ENCODE results near the gene SHANK3. TPM values are rescaled to one million over a fixed set of nuclear protein-coding genes. Genes with fewer than 3 reads are reported as not detected.

The SHANK3 gene
- total and polyA plus RNA-seq, 2 donors (not counting 1 experiment from before 2014, with no cell fraction given), result not detected

- Histone ChIP-seq H3K9me3 (ENCODE audit: control extremely low read depth in 1 of 3, control insufficient read depth in 2 of 3, insufficient read depth in 1 of 3, low read length in 2 of 3) (peaks cover 0 to 4% (median 0%) of the 10 kb centered on the region in 3 donors), H3K36me3 (replicated peaks in 1 of 2; ENCODE audit: control extremely low read depth in 1 of 2, control insufficient read depth in 1 of 2, extremely low read depth in 1 of 2, insufficient read depth in 2 of 2, low read length in 1 of 2) (no peaks in the 10 kb centered on the region), H3K4me2 (replicated peaks; ENCODE audit: low read depth, low read length, poor library complexity, severe bottlenecking) (no peak overlapping the region), H2AFZ (ENCODE audit: insufficient read depth, low read depth, low read length, poor library complexity, severe bottlenecking) (no peak overlapping the region), H4K20me1 (ENCODE audit: control insufficient read depth, insufficient read depth, low read length, poor library complexity, severe bottlenecking) (no peaks in the 10 kb centered on the region), H3K4me3 (ENCODE audit: control extremely low read depth in 1 of 5, extremely low read depth in 1 of 5, insufficient read depth in 1 of 5, low read depth in 2 of 5, low read length in 4 of 5) (no peak overlapping the region), H3K79me2 (ENCODE audit: control insufficient read depth, insufficient read depth, low read length) (no peaks in the 10 kb centered on the region), H3K27me3 (replicated peaks in 1 of 4; ENCODE audit: control extremely low read depth in 1 of 4, control insufficient read depth in 3 of 4, insufficient read depth in 4 of 4, low read length in 3 of 4) (no peaks in the 10 kb centered on the region), H3K4me1 (ENCODE audit: control insufficient read depth in 2 of 2, insufficient read depth in 2 of 2, low read length in 2 of 2) (peaks cover 8 to 12% of the 10 kb centered on the region in 2 donors), H3K27ac (ENCODE audit: low read length in 2 of 2) (no peak overlapping the region), H3K9ac (ENCODE audit: low read length) (no peak overlapping the region)
- WGBS (ENCODE audit: insufficient coverage), result 99% methylated on average over 27 of the region's 40 CpGs
- intact Hi-C loops (cut with micrococcal nuclease), result no loop called here
- Mint-ChIP-seq H3K4me3 (no peak overlapping the region), H3K27ac (no peak overlapping the region), H3K9me3 (ENCODE audit: insufficient read depth) (no peaks in the 10 kb centered on the region), H3K4me1 (peaks cover 7% of the 10 kb centered on the region), H3K27me3 (peaks cover 10% of the 10 kb centered on the region)
- no peak for DNase-seq
- TF ChIP-seq EZH2 (IDR thresholded peaks at IDR 0.05; ENCODE audit: borderline replicate concordance, insufficient read depth, low read depth, low read length, poor library complexity, severe bottlenecking) (no peak), CTCF (IDR thresholded peaks at IDR 0.05) (no peak)
- ATAC-seq (ENCODE audit: low read depth), result no peak
- ChIA-PET POLR2A (no interaction called here), CTCF (no interaction called here)
These were observed 47.2 kb downstream of the SHANK3 start for GRCh38 chr22:50719814-50720300.

- H3K27ac Mint-ChIP-seq, result no peak overlapping the region
- Histone ChIP-seq H3K79me2 (ENCODE audit: control insufficient read depth, insufficient read depth, low read length) (no peaks in the 10 kb centered on the region), H3K4me1 (ENCODE audit: control insufficient read depth in 2 of 2, insufficient read depth in 2 of 2, low read length in 2 of 2) (peaks cover 8 to 12% of the 10 kb centered on the region in 2 donors), H2AFZ (ENCODE audit: insufficient read depth, low read depth, low read length, poor library complexity, severe bottlenecking) (no peak overlapping the region), H3K4me3 (ENCODE audit: control extremely low read depth in 1 of 5, extremely low read depth in 1 of 5, insufficient read depth in 1 of 5, low read depth in 2 of 5, low read length in 4 of 5) (no peak overlapping the region), H3K27me3 (replicated peaks in 1 of 4; ENCODE audit: control extremely low read depth in 1 of 4, control insufficient read depth in 3 of 4, insufficient read depth in 4 of 4, low read length in 3 of 4) (no peaks in the 10 kb centered on the region), H3K4me2 (replicated peaks; ENCODE audit: low read depth, low read length, poor library complexity, severe bottlenecking) (no peak overlapping the region), H3K27ac (ENCODE audit: low read length in 2 of 2) (no peak overlapping the region), H4K20me1 (ENCODE audit: control insufficient read depth, insufficient read depth, low read length, poor library complexity, severe bottlenecking) (no peaks in the 10 kb centered on the region), H3K9ac (ENCODE audit: low read length) (no peak overlapping the region), H3K36me3 (replicated peaks in 1 of 2; ENCODE audit: control extremely low read depth in 1 of 2, control insufficient read depth in 1 of 2, extremely low read depth in 1 of 2, insufficient read depth in 2 of 2, low read length in 1 of 2) (no peaks in the 10 kb centered on the region), H3K9me3 (ENCODE audit: control extremely low read depth in 1 of 3, control insufficient read depth in 2 of 3, insufficient read depth in 1 of 3, low read length in 2 of 3) (peaks cover 0 to 4% (median 0%) of the 10 kb centered on the region in 3 donors)
- ATAC-seq (ENCODE audit: low read depth) (no peak), DNase-seq (no peak)
- ChIA-PET CTCF (no interaction called here), POLR2A (no interaction called here)
- TF ChIP-seq EZH2 (IDR thresholded peaks at IDR 0.05; ENCODE audit: borderline replicate concordance, insufficient read depth, low read depth, low read length, poor library complexity, severe bottlenecking), result no peak
- peaks cover 10% of the 10 kb centered on the region for H3K27me3 Mint-ChIP-seq
- WGBS (ENCODE audit: insufficient coverage), result 98% methylated on average over 121 of the region's 132 CpGs
- intact Hi-C loops (cut with micrococcal nuclease), result no loop called here
- H3K4me3 Mint-ChIP-seq, result no peak overlapping the region
- no peaks in the 10 kb centered on the region for H3K9me3 Mint-ChIP-seq (ENCODE audit: insufficient read depth)
- peaks cover 7% of the 10 kb centered on the region for H3K4me1 Mint-ChIP-seq
These were observed 48.0 kb downstream of the SHANK3 start for GRCh38 chr22:50720301-50721256.
